ENCODE measurements around the gene ITCH.
"Not testable (repeated sequence)": the region's sequence is repeated elsewhere in the genome, so short reads cannot be mapped to it uniquely, and the experiment has no call there.

The ITCH gene

GRCh38 chr20:34363062-34363464 lies at the start of gene ITCH:
Gene ITCH (plus strand): TSS chr20:34363273. CDS start chr20:34393812, 30,539 bp downstream.
- peak; percentile 95 for DNase-seq

GRCh38 chr20:34315236-34315635 lies 47.8 kb upstream of the ITCH start:
- no peak for DNase-seq

- DNase-seq: peak; percentile 77
These were observed 46.8 kb upstream of the ITCH start for GRCh38 chr20:34316196-34316814.

- no peak for DNase-seq
These were observed 44.2 kb upstream of the ITCH start for GRCh38 chr20:34318609-34319443.

- no peak for DNase-seq
These were observed 42.2 kb upstream of the ITCH start for GRCh38 chr20:34320861-34321260.

- no peak for DNase-seq
These were observed 40.6 kb upstream of the ITCH start for GRCh38 chr20:34322267-34323105.

- DNase-seq: no peak
These were observed 38.5 kb upstream of the ITCH start for GRCh38 chr20:34324541-34324940.

GRCh38 chr20:34328207-34328606 lies 34.9 kb upstream of the ITCH start:
- not testable (repeated sequence) for DNase-seq

- DNase-seq: no peak
These were observed 34.0 kb upstream of the ITCH start for GRCh38 chr20:34328928-34329677.

- not testable (repeated sequence) for DNase-seq
These were observed 32.1 kb upstream of the ITCH start for GRCh38 chr20:34330861-34331544.

- DNase-seq: no peak
These were observed 31.2 kb upstream of the ITCH start for GRCh38 chr20:34331838-34332237.

- DNase-seq: no peak
These were observed 30.7 kb upstream of the ITCH start for GRCh38 chr20:34332262-34332920.

GRCh38 chr20:34333786-34334185 lies 29.3 kb upstream of the ITCH start:
- DNase-seq: no peak

GRCh38 chr20:34334654-34335407 lies 28.2 kb upstream of the ITCH start:
- DNase-seq: no peak

GRCh38 chr20:34337544-34337943 lies 25.5 kb upstream of the ITCH start:
- DNase-seq: no peak

GRCh38 chr20:34337982-34338726 lies 24.9 kb upstream of the ITCH start:
- DNase-seq: no peak

GRCh38 chr20:34340726-34341125 lies 22.3 kb upstream of the ITCH start:
- DNase-seq: not testable (repeated sequence)

GRCh38 chr20:34341199-34341598 lies 21.9 kb upstream of the ITCH start:
- not testable (repeated sequence) for DNase-seq

GRCh38 chr20:34343458-34344211 lies 19.4 kb upstream of the ITCH start:
- DNase-seq: no peak
